H1 (cell line): ENCODE data around the gene ZNF280C. TPM values are rescaled to one million over a fixed set of nuclear protein-coding genes. Genes with fewer than 3 reads are reported as not detected.

Experiments used
- CBX5 ChIP-seq: fragments of 300-800, 300-1000 bp; sonication (generic); IDR thresholded peaks from 2 replicates; pipeline ENCODE4 v1.7.1; 2016; ENCODE audit warnings: antibody characterized with exemption, low read length, low read depth
- polyA plus RNA-seq, 7 experiments: library from polyadenylated mRNA; depleted of rRNA in 3 of 7; stranded (reverse) in 5 of 7; unstranded in 2 of 7; fragments of >200 nt in 5 of 7; fragments of 200-250 nt in 2 of 7; gene quantifications; 1 replicate in 5 of 7; 2 replicates in 1 of 7; 4 replicates in 1 of 7; pipeline versions ENCODE4 v1.2.1 to v1.2.3, GENCODE V29; 2011 to 2013; ENCODE audit warnings: missing spikeins in 2 of 7, mixed read lengths in 2 of 7
- total RNA-seq: library from RNA; stranded (reverse); fragmentation: NEBNext Ultra II Directional; extraction: Animal tissue kit (Norgen Biotek cat#: 25700); gene quantifications from 2 replicates; pipeline ENCODE4 v1.2.1, GENCODE V29; 2021

The ZNF280C gene
- total and polyA plus RNA-seq, 2 of the 8 experiments (the other 6 are each of a cell fraction or from before 2014, with no cell fraction given) = 8.4 to 13.4 TPM

GRCh38 chrX:130263016-130263415 lies 5.7 kb downstream of the ZNF280C start (continued):
- TF ChIP-seq CBX5 = no peak
